GM18505 (cell line): ENCODE results near the gene PLCD1.

Experiments
- ATAC-seq: cut with Tn5 transposase; IDR thresholded peaks from one replicate; pipeline ENCODE4 v1.9.1; 2021; ENCODE audit not compliant: unreplicated experiment
- POLR2A ChIP-seq: IDR thresholded peaks from 4 replicates; pipeline ENCODE4 v1.6.1; 2011; ENCODE audit warnings: borderline replicate concordance; ENCODE audit not compliant: insufficient read depth, insufficient read length; ENCODE audit errors: extremely low read depth

PLCD1 gene

DNA sequence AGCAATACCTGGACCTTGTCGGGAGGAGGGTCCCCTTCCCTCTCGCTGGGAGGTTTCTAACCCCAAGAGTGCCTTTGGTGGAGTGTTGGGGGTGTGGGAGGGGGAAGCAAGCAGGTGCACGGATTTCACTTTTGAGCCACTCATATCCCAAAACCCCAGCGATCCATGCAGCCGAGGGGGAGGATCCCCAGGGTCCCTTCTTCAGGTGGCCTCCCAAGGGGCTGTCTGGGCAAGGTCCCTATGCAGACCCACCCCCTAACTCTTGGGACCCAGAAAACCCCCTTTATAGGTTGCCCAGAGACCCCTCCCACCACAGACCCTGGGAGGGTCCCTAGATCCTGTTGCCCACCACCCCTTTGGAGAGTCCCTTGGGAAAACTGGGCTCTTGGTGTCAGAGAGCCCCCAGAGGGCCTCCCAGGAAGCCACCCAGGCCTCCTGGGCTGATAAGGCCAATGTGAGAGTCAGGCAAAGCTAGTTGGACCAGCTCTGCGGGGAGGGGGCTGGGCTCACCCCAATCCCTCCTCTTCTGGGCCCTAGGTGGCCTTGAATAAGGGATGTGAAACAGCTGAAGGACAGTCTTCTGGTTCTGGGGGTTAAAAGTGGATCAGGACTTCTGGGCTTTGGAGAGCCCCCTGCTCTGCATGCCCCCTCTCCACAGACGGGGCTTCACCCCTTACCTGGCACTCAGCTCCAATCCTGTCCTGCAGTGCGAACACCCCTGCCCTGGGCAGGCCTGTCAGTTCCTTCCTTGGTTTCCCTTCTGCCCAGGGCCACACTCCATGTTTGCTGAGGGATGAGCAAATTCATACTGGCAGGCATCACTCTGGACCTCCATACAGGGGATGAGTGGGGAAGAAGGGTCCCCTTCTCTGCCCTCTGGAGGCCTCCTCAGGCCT, 932 bp upstream of the PLCD1 start:
- no peak for ATAC-seq
- TF ChIP-seq POLR2A, result no peak

- TF ChIP-seq POLR2A, result no peak
- no peak for ATAC-seq
Observed at GRCh38 chr3:38028621-38029361, 651 bp downstream of the PLCD1 start.

DNA sequence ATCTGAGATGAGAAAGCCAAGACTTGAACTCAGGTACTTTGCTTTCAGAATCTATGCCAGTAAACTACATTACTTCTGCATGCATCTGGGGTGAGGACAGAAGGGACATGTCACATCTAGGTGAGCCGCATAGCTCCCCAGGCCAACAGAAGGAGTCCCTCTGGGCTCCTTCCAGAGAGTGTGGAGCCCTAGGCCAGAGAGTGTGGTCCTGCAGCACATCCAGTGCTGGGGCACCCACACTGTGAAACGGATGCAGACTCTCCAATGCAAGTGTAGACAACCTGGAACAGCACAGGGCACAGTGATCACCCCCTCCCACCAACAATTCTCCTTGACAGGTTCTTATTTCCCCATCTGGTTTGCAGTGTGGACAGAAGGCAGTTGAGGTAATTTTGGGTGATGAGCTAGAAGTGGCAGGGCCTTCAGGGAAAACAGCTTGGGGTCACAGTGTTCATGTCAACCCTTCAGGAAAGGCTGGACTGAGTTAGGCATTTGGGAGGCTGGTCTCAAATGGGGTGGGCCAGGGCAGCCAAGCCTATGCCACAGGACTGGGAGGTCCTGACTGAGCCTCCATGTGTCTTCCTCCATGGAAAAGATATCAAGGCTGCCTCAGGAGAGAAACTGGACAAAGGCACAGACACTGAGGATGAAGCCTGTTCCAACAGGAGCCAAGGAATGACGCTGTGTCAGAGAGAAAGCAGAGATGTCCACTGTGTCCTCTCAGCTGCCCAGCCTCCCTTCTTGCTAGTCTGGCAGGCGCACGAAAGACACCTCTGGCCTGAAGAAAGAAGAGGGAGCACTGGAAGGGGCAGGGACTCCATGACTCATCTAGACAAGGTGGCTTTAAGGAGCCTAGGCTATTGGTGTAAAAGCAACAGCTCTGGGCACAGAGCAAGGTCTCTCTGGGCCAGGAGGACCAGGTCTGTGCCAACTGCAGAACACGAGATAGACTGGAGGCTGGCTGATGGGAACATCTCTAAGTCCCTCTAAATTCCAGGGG, 1.7 kb downstream of the PLCD1 start:
- no peak for TF ChIP-seq POLR2A

DNA sequence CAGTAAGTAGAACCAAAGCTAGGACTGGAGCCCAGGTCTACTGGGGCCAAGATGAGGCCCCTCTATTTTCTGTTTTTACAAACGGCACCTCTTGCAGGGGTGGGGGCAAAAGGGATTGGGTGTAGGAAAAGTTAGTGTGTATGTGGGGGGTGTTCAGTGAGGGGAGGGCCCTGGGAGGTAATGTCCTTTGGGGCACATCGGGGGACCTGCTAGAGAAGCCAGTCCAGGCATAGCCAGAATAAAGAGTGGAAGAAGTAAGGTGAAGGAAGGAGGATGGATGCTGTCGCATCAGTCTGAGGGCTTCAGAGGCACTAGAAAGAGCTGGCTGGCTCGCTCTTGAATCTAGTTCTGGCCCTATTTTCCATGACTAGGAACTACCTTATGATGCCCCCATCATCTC, 2.6 kb downstream of the PLCD1 start:
- no peak for ATAC-seq
- no peak for TF ChIP-seq POLR2A

More for the DNA sequence above, 1.7 kb downstream of the PLCD1 start:
- ATAC-seq, result no peak

GRCh38 chr3:38022896-38023709, 6.3 kb downstream of the PLCD1 start:
- ATAC-seq, result no peak

DNA sequence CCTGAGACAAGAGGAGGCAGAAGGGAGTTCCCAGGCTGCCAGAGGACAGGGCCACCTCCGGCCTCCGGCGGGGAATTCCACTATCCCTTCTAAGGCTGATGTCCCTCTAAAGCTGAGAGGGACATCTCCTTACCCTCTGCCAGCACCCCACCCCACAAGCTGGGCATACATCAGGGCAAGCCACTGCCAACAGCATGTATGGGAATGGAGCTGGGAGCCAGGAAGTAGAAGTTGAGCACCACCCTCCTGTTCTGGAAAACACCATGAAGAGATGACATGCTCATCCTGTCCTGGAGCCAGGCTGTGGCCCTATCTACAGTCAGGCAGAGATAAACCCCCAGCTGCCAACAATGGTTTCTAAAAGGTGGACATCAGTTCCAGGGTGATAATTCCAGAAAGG, 7.1 kb downstream of the PLCD1 start:
- ATAC-seq, result no peak
- no peak for TF ChIP-seq POLR2A

More at GRCh38 chr3:38022896-38023709, 6.3 kb downstream of the PLCD1 start:
- TF ChIP-seq POLR2A, result no peak

- no peak for ATAC-seq
- TF ChIP-seq POLR2A, result no peak
Observed at GRCh38 chr3:38021196-38021595, 8.2 kb downstream of the PLCD1 start.

DNA sequence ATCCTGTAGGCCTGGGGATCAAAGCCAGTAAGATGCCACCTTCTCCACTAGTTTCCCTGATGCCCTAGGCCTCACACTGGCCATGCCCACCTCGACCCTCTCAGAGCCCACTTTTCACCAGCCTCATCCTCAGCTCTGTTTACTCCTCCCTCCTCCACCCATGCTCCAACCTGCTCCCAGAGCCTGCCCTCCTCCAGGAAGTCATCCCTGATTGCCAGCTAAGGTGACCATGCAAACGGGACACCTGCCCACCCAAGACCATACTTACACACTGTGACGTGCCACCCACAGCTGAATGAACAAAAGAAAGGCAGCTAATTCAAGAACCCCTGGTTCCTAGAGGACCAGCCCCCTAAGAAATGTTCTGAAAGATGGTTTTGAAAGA, 9.1 kb downstream of the PLCD1 start:
- no peak for ATAC-seq
- no peak for TF ChIP-seq POLR2A

GRCh38 chr3:38019658-38020341, 9.6 kb downstream of the PLCD1 start:
- no peak for ATAC-seq
- no peak for TF ChIP-seq POLR2A

DNA sequence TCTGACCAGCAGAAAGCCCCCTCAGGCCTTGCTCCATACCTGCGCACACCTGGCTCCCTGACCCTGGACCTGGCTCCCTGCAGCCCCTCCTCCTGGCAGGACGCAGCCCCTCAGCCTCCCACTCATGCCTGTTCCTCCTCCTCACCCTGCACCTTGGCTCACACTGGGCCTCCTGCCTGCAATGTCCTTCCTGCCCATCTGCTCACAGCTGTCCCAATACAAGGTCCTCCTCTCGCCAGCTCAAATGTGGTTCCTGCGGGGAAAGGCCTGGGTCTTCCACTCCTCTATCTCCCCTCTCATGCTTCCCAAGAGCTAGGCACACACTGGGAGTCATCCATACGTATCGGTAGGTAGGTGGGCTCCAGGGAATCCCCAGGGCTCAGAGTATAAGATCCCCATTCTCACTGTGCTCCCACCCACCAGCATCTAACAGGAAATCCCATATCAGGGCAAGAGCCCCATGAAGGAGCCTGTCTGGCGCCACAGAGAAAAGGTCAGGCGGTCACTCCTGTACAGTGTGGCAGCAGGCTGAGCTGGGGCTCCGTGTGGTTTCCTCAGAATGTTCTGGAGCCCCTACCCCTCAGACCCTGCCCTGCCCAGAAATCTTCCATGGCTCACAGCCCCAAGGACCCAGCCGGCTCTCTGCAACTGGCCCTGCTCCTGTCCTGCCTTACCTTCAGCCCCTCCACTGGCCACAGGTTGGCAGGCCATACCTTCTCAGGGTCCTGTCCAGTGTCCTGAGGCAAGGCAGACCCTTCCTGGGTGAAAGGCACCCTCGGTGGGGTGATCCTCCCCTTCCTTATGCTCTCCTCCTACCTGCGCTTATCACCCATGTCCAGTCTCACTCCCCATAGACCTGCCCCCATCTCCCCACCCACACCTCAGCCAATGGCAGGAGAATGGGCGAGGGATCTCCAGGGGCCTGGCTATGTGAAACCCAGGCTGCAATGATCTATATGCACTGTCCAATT, 10.9 kb downstream of the PLCD1 start:
- no peak for ATAC-seq
- no peak for TF ChIP-seq POLR2A
